Prostate gland (tissue), 2 donors: Measurements from ENCODE around the gene PDLIM3.

Experiments used
- POLR2AphosphoS5 ChIP-seq: sonication (generic); formaldehyde crosslinking; IDR thresholded peaks from one replicate; pipeline ENCODE4 v1.6.1; 2017; ENCODE audit warnings: antibody characterized with exemption
- TF ChIP-seq, protein P1 (sequence below), 4 experiments: fragments of 200-600 bp in 2 of 4; fragments of 450-650 bp in 2 of 4; sonication (generic) in 2 of 4; IDR thresholded peaks; 1 replicate in 3 of 4; 2 replicates in 1 of 4; pipeline ENCODE4 v1.5.1; 2016 to 2019; ENCODE audit warnings: antibody characterized with exemption in 4 of 4, mild to moderate bottlenecking in 2 of 4, moderate library complexity in 2 of 4

DNA sequence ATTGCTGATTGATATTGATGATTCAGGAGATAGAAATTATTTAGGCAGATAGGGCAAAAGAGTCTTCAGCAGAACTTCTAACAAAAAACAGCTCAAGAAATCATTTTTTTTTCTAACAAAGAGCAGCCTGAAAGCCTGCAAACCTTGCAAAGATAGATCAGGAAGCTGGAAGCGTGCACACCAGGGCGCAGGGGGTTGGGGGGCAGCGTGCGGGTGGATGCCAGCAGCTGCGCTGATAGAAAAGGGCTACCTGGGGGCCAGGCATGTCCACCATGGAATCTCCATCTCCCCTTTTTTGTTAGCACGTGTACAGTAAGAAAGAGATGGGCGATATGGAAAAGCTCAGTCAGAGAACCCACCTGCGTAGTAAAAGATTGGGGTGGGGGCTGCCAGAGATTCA lies 62.1 kb downstream of the PDLIM3 start:
- TF ChIP-seq, protein P1, sequence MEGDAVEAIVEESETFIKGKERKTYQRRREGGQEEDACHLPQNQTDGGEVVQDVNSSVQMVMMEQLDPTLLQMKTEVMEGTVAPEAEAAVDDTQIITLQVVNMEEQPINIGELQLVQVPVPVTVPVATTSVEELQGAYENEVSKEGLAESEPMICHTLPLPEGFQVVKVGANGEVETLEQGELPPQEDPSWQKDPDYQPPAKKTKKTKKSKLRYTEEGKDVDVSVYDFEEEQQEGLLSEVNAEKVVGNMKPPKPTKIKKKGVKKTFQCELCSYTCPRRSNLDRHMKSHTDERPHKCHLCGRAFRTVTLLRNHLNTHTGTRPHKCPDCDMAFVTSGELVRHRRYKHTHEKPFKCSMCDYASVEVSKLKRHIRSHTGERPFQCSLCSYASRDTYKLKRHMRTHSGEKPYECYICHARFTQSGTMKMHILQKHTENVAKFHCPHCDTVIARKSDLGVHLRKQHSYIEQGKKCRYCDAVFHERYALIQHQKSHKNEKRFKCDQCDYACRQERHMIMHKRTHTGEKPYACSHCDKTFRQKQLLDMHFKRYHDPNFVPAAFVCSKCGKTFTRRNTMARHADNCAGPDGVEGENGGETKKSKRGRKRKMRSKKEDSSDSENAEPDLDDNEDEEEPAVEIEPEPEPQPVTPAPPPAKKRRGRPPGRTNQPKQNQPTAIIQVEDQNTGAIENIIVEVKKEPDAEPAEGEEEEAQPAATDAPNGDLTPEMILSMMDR (IDR thresholded peaks at IDR 0.05) = no peak
- no peak for TF ChIP-seq POLR2AphosphoS5
